SK-N-MC (cell line): ENCODE measurements around the gene OR6V1.
A peak's percentile ranks its signal among the peaks of the same experiment; 100 is the strongest.

Experiments
- DNase-seq: peaks from one replicate; pipeline ENCODE4 v3.0.0-alpha.2; 2011; ENCODE audit warnings: low read depth, low spot score
- H3K27ac ChIP-seq: fragments of 200-600 bp; sonication (generic); 2 replicates; pipeline ENCODE4 v1.5.1; 2016; ENCODE audit warnings: mixed run types
- H3K36me3 ChIP-seq: fragments of 200-600 bp; sonication (generic); 2 replicates; pipeline ENCODE4 v1.6.1; 2017; ENCODE audit warnings: antibody characterized with exemption, low read length, mixed read lengths; ENCODE audit not compliant: insufficient read depth
- H3K4me3 ChIP-seq: fragments of 200-600 bp; sonication (generic); 2 replicates; pipeline ENCODE4 v1.5.1; 2016
- H3K9ac ChIP-seq: fragments of 200-600 bp; sonication (generic); 2 replicates; pipeline ENCODE4 v1.8.0; 2017; ENCODE audit warnings: mixed run types, mixed read lengths; ENCODE audit not compliant: insufficient read length
- H3K9me3 ChIP-seq: fragments of 200-600 bp; sonication (generic); 2 replicates; pipeline ENCODE4 v1.6.1; 2017; ENCODE audit warnings: low read depth, mild to moderate bottlenecking, antibody characterized with exemption, low read length, moderate library complexity, mixed read lengths
- EZH2 ChIP-seq: fragments of 200-600 bp; sonication (generic); IDR thresholded peaks from one replicate; pipeline ENCODE4 v1.6.1; 2017; ENCODE audit warnings: antibody characterized with exemption
- FOXP2 ChIP-seq: optimal IDR thresholded peaks from 2 replicates; pipeline ENCODE3; 2011; ENCODE audit warnings: mild to moderate bottlenecking, moderate library complexity; ENCODE audit not compliant: insufficient read depth; ENCODE audit errors: extremely low read length, control extremely low read depth
- POLR2AphosphoS5 ChIP-seq: IDR thresholded peaks from 2 replicates; pipeline ENCODE4 v1.6.1; 2012; ENCODE audit warnings: mild to moderate bottlenecking, low read depth, low read length, borderline replicate concordance

OR6V1 gene

DNA sequence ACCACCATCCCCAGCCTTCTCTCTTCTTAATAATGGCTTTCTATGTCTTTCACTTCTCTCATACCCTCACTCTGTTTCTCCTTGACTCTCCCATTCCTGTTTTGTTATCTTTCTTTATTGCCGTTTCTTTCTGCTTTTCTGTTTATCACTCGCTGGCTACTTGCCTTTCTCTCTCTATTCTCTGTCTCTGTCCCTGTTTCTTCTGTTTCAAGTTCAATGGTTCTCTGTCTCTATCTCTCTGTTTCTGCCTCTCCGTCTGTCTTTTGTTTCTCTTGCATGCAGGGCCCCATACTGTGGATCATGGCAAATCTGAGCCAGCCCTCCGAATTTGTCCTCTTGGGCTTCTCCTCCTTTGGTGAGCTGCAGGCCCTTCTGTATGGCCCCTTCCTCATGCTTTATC, at the start of gene OR6V1:
Gene OR6V1 (plus strand): TSS at position 301 of the 400 bp plus-strand sequence. CDS start 0 bp downstream, at position 301.
- DNase-seq: no peak
- Histone ChIP-seq H3K9ac (no peak within 1 kb of the TSS), H3K27ac (no peak within 1 kb of the TSS), H3K4me3 (no peak within 1 kb of the TSS), H3K9me3 (no peaks in the 10 kb centered on the region), H3K36me3 (no peaks in the 10 kb centered on the region)
- TF ChIP-seq POLR2AphosphoS5 (no peak), FOXP2 (no peak), EZH2 (no peak)

DNA sequence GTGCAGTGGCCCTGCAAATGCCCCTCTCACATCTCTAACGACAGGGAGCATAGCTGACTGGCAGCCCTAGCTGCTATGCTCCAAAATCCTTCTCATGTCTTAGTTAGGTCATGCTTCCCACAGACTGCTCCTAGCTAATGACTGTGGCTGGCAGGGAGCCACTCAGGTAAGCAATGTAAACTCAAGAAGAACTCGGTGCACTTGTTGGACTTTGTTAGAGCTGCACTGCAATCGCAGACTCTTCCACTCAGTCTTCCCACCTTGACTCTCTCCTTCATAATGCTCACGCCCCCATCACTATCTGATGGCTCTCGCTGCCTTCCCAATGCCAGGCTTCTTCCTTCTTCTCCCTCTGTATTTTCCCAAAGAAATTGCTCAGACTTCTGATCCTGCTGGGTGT, 49.2 kb upstream of the OR6V1 start:
- Histone ChIP-seq H3K9me3 (no peaks in the 10 kb centered on the region), H3K9ac (no peak overlapping the region), H3K4me3 (peak overlapping the region; percentile 69), H3K27ac (no peak overlapping the region), H3K36me3 (no peaks in the 10 kb centered on the region)
- no peak for DNase-seq
- TF ChIP-seq POLR2AphosphoS5 (no peak), EZH2 (no peak), FOXP2 (no peak)

DNA sequence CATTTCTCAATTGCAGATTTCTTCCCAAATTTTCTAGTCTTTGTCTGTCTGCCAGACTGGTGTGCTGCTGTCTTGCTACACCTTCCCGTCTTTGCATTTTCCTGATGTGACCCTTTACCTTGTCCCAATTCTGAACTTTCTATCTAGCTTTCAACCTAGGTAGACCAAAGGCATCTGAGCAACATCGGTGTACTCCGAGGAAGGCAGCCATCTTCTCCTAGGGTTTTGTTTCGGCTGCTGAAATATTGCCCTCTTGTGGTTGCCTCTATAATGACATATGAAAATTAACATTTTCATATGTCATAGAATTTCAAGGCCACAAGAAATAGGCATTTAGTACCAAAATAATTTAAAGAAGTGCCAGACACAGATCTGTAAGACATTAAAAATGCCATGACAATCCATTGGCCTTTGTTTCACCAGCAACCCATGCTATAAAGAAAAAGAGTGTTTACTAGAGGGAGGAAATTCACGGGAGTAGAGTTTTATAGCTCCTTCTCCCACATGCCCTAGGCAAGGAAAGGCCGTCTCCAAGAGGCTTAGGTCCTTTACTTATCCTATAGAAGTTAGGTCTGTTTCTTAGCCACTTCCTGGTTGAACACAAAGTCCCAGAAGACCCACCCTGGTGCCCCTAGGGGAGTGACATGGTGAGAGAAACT, 48.6 kb upstream of the OR6V1 start:
- Histone ChIP-seq H3K9ac (no peak overlapping the region), H3K4me3 (peak overlapping the region; percentile 69)

DNA sequence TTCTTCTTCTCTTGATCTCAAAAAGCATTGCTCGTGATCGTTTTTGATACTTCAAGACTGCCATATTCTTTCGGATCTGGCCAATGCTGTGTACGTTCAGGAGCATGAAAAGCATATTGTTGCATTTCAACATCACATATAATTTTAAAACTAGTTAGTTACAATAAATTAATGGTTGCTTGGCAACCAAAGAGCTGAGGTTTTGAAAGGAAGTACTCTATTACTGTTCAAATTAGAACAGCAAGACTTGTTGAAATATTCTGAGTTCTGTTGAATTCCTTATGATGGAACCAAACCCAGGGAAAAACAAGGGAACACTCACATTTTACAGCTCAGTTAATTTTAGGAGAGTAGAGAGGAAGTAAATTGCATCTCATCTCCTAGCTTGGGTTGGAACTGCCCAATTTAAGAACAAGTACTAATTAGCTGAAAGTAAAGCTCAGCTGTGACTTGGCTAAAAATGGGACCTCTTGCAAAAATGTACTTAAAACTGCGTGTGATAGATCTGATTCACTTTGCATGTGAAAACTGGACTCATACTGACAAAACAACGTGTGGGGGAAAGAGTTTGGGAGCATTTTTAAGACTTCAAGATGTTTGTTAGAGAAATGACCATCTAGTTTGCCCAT, 46.4 kb upstream of the OR6V1 start:
- TF ChIP-seq POLR2AphosphoS5 (no peak), FOXP2 (no peak), EZH2 (no peak)
- no peaks in the 10 kb centered on the region for H3K36me3 ChIP-seq
- no peak overlapping the region for H3K4me3 ChIP-seq
- no peak overlapping the region for H3K27ac ChIP-seq
- DNase-seq: no peak
- no peaks in the 10 kb centered on the region for H3K9me3 ChIP-seq
- H3K9ac ChIP-seq: no peak overlapping the region

More for the DNA sequence above, 48.6 kb upstream of the OR6V1 start:
- H3K9me3 ChIP-seq: no peaks in the 10 kb centered on the region
- TF ChIP-seq FOXP2 (no peak), EZH2 (no peak), POLR2AphosphoS5 (no peak)
- no peaks in the 10 kb centered on the region for H3K36me3 ChIP-seq
- no peak overlapping the region for H3K27ac ChIP-seq
- DNase-seq: no peak

DNA sequence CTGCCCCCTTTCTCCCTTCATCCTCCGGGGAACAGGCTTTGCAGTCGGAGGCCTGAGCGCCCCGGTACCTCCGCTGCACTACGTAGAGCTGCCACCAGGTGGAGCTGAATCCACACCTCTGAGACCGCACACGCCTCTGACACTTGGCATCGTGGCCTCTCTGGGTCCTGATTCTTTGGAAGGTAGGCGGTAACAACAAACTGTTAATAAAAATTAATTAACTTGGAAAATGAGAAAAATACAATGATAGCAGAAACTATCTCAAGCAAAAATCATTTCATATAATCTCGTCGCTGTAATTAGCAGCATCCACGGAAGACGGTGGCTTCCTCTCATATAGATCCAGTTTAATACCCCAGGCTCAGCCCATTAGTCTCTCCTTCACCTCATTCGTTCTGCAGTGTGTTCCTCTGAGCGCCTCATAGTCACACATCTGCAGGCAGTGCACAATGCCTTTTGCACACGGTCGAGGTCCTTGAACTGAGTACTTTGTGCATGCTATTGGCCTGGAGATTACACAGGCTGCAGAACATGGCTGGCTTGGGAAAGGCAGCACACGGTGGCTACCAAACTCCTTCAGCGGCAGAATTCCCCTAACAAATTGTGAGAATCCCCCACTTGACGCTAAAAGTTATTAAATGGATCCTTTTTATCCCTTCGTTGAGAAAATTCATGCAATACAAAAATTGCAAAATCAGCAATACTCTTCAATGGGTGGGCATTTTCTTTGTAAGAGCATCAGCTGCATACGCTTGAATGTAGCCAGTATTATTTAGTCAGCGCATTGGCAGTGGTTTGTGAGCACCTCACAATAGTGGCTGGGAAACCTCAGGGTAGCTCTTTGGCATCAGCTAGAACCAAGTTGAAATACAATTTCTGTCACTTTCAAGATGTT, 43.9 kb upstream of the OR6V1 start:
- H3K9me3 ChIP-seq: no peaks in the 10 kb centered on the region
- no peak for TF ChIP-seq FOXP2
- no peak for TF ChIP-seq EZH2
- no peak for TF ChIP-seq POLR2AphosphoS5
- H3K36me3 ChIP-seq: no peaks in the 10 kb centered on the region
- no peak overlapping the region for H3K4me3 ChIP-seq
- H3K27ac ChIP-seq: no peak overlapping the region
- DNase-seq: no peak
- H3K9ac ChIP-seq: no peak overlapping the region

DNA sequence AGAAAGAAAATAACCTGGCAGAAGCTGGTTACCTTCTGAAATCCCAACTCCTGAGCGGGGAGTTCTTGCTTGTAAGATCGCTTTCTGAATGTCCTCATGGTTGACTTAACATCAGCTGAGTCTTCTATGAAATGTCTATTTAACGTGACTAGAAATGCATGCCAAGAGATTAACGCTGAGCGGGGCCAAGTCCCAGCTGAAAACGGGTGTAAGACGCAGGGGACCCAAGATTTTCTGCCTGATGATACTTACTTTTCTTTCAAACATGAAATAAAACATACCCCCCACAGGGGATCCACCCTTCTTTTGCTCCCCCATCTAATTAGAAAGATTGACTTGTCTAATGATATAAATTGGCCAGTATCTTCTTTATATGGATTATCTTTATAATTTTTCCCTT, 40.1 kb upstream of the OR6V1 start:
- Histone ChIP-seq H3K9me3 (no peaks in the 10 kb centered on the region), H3K36me3 (no peaks in the 10 kb centered on the region), H3K9ac (no peak overlapping the region), H3K4me3 (no peak overlapping the region), H3K27ac (no peak overlapping the region)
- no peak for DNase-seq
- no peak for TF ChIP-seq EZH2

DNA sequence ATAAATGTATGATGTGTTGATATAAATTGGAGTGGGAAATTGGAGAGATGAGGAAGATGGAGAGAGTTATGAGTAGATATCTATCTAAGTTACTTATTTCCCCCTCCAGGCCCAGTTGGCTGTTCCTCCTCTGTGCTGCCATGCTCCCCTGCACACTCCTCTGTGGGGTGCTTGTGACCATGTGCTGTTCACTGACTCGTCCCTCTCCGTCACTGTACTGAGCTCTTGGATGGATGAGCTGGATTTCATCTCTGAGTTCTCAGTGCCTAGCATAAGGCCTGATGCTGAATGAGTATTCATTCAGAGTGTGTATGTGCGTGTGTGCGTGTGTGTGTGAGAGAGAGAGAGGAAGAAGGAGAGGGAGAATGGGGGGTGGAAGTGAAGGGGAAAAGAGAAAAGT, 39.7 kb upstream of the OR6V1 start:
- no peak for DNase-seq
- H3K9me3 ChIP-seq: no peaks in the 10 kb centered on the region
- no peaks in the 10 kb centered on the region for H3K36me3 ChIP-seq
- no peak overlapping the region for H3K9ac ChIP-seq
- H3K4me3 ChIP-seq: no peak overlapping the region
- TF ChIP-seq EZH2: no peak
- no peak for TF ChIP-seq FOXP2
- no peak for TF ChIP-seq POLR2AphosphoS5
- no peak overlapping the region for H3K27ac ChIP-seq

DNA sequence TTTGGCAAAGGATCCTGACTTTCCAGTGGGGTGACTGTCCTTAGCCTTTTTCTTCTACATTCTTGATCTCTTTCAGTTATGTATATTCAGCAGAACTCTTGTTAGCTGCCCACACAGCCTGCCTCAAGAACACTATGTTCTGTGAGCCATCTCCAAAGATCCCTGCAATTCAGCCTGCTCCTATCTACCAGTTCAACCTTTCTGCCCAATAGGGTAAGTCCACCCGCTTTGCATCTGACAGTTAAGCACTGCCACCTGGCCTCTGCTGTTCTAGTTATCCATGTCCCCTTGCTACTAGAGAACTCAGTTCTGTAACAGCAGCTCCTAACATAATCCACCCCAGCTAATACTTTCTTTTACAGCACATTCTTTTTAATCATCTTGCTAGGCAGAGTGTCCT, 38.7 kb upstream of the OR6V1 start:
- H3K27ac ChIP-seq: no peak overlapping the region
- no peak for DNase-seq
- no peak overlapping the region for H3K4me3 ChIP-seq
- no peaks in the 10 kb centered on the region for H3K9me3 ChIP-seq
- H3K9ac ChIP-seq: no peak overlapping the region
- TF ChIP-seq EZH2: no peak
- no peak for TF ChIP-seq FOXP2
- no peak for TF ChIP-seq POLR2AphosphoS5
- H3K36me3 ChIP-seq: no peaks in the 10 kb centered on the region
